GM12875 (cell line): Measurements from ENCODE around the gene CCDC89.

Experiments
- H3K4me3 ChIP-seq: one replicate; pipeline ENCODE4 v1.5.1; 2011; ENCODE audit warnings: low read depth, low read length, control low read depth
- CTCF ChIP-seq: IDR thresholded peaks from 2 replicates; pipeline ENCODE4 v1.5.1; 2011; ENCODE audit warnings: low read depth, mild to moderate bottlenecking, control low read depth, inconsistent platforms, low read length, moderate library complexity, borderline replicate concordance; ENCODE audit not compliant: insufficient read depth

CCDC89 gene

GRCh38 chr11:85694385-85694980 lies 8.5 kb upstream of the CCDC89 start:
- peak; percentile 13; the same call in 1 of the 2 replicates for TF ChIP-seq CTCF

GRCh38 chr11:85685125-85685819 lies 723 bp downstream of the CCDC89 start:
- no peak overlapping the region for H3K4me3 ChIP-seq
- TF ChIP-seq CTCF: no peak

More at GRCh38 chr11:85694385-85694980, 8.5 kb upstream of the CCDC89 start:
- no peak overlapping the region for H3K4me3 ChIP-seq

- peak overlapping the region; percentile 47 for H3K4me3 ChIP-seq
- no peak for TF ChIP-seq CTCF
Observed at GRCh38 chr11:85682330-85683305, 3.4 kb downstream of the CCDC89 start.

- no peak for TF ChIP-seq CTCF
- no peak overlapping the region for H3K4me3 ChIP-seq
Observed at GRCh38 chr11:85680897-85681296, 5.1 kb downstream of the CCDC89 start.

GRCh38 chr11:85679576-85679975 lies 6.4 kb downstream of the CCDC89 start:
- TF ChIP-seq CTCF: no peak
- H3K4me3 ChIP-seq: no peak overlapping the region

- no peak for TF ChIP-seq CTCF
- no peak overlapping the region for H3K4me3 ChIP-seq
Observed at GRCh38 chr11:85673393-85673792, 12.6 kb downstream of the CCDC89 start.
